SK-N-SH (cell line): ENCODE results near the gene TMEM129. TPM values are rescaled to one million over a fixed set of nuclear protein-coding genes. Genes with fewer than 3 reads are reported as not detected.

ENCODE experiments used
- CTCF ChIA-PET: fragments of 300-600, 350-600 bp; formaldehyde crosslinking; extraction: SDS; loops from one replicate; lab custom pipeline; 2021; lab: Yijun Ruan, JAX
- POLR2A ChIA-PET: fragments of 350-600 bp; sonication (Branson Sonifier 250); formaldehyde crosslinking; extraction: SDS; loops from one replicate; lab custom pipeline; 2020; ENCODE audit warnings: antibody characterized with exemption, inconsistent platforms; lab: Yijun Ruan, JAX
- DNase-seq: peaks from one replicate; pipeline ENCODE4 v3.0.0; 2012
- H2AFZ ChIP-seq: fragments of 200-600 bp; sonication (generic); 2 replicates; pipeline ENCODE4 v1.8.1; 2016; ENCODE audit warnings: antibody characterized with exemption, mild to moderate bottlenecking, low read depth
- H3F3A ChIP-seq: fragments of 200-600 bp; sonication (generic); replicated peaks from 2 replicates; pipeline ENCODE3; 2016; ENCODE audit warnings: antibody characterized with exemption, mild to moderate bottlenecking; ENCODE audit not compliant: insufficient read depth
- H3K27ac ChIP-seq, 2 experiments: fragments of 200-500 bp in 1 of 2; fragments of 200-600 bp in 1 of 2; sonication (Bioruptor generic) in 1 of 2; sonication (generic), shearing (Covaris generic) in 1 of 2; 2 replicates each; pipeline versions ENCODE4 v1.5.1 to v1.6.1; 2014 to 2016; ENCODE audit warnings: low read depth in 2 of 2, inconsistent platforms in 1 of 2, low read length in 1 of 2, mild to moderate bottlenecking in 1 of 2, mixed read lengths in 1 of 2
- H3K27me3 ChIP-seq: fragments of 200-600 bp; sonication (generic), shearing (Covaris generic); 2 replicates; pipeline ENCODE4 v1.6.1; 2016; ENCODE audit warnings: mixed run types; ENCODE audit not compliant: insufficient read depth
- H3K36me3 ChIP-seq, 2 experiments: fragments of 200-500 bp in 1 of 2; fragments of 200-600 bp in 1 of 2; sonication (Bioruptor generic) in 1 of 2; sonication (generic) in 1 of 2; replicated peaks in 1 of 2; 2 replicates each; pipeline versions ENCODE3 to v1.5.1; 2014 to 2016; ENCODE audit warnings: low read length in 1 of 2, mild to moderate bottlenecking in 1 of 2; ENCODE audit not compliant: insufficient read depth in 2 of 2, control insufficient read depth in 1 of 2
- H3K4me1 ChIP-seq, 2 experiments: fragments of 200-500 bp in 1 of 2; fragments of 200-600 bp in 1 of 2; sonication (Bioruptor generic) in 1 of 2; sonication (generic), shearing (Covaris generic) in 1 of 2; 2 replicates each; pipeline versions ENCODE4 v1.5.1 to v1.6.1; 2014 to 2016; ENCODE audit warnings: low read depth in 1 of 2, low read length in 1 of 2, mixed run types in 1 of 2; ENCODE audit not compliant: insufficient read depth in 2 of 2, control insufficient read depth in 1 of 2
- H3K4me2 ChIP-seq: fragments of 200-600 bp; sonication (generic), shearing (Covaris generic); 2 replicates; pipeline ENCODE4 v1.6.1; 2017; ENCODE audit warnings: mixed run types
- H3K4me3 ChIP-seq, 2 experiments: fragments of 200-500 bp in 1 of 2; fragments of 200-600 bp in 1 of 2; sonication (Bioruptor generic) in 1 of 2; sonication (generic), shearing (Covaris generic) in 1 of 2; 2 replicates each; pipeline versions ENCODE4 v1.5.1 to v1.8.1; 2014 to 2016; ENCODE audit warnings: low read depth in 2 of 2, inconsistent platforms in 1 of 2, low read length in 1 of 2, mild to moderate bottlenecking in 1 of 2, mixed read lengths in 1 of 2, moderate library complexity in 1 of 2
- H3K79me2 ChIP-seq: fragments of 200-600 bp; sonication (generic); 2 replicates; pipeline ENCODE4 v1.8.1; 2017; ENCODE audit warnings: mild to moderate bottlenecking; ENCODE audit not compliant: insufficient read depth
- H3K9ac ChIP-seq: fragments of 200-600 bp; sonication (generic); 2 replicates; pipeline ENCODE4 v1.6.1; 2017; ENCODE audit warnings: mixed run types
- H3K9me2 ChIP-seq: fragments of 200-600 bp; sonication (generic); 2 replicates; pipeline ENCODE4 v1.6.1; 2017; ENCODE audit warnings: mixed run types
- H3K9me3 ChIP-seq: fragments of 200-600 bp; sonication (generic); 2 replicates; pipeline ENCODE4 v1.6.1; 2017; ENCODE audit warnings: mixed run types, mild to moderate bottlenecking, moderate library complexity
- H4K20me1 ChIP-seq: fragments of 200-600 bp; sonication (generic); 2 replicates; pipeline ENCODE4 v1.6.1; 2017; ENCODE audit warnings: mild to moderate bottlenecking, mixed run types; ENCODE audit not compliant: insufficient read depth
- CTCF ChIP-seq: fragments of 200-600 bp; sonication (generic); IDR thresholded peaks from 2 replicates; pipeline ENCODE4 v1.6.1; 2017; ENCODE audit warnings: antibody characterized with exemption, mild to moderate bottlenecking, moderate library complexity
- EP300 ChIP-seq, 2 experiments: IDR thresholded peaks; 2 replicates each; pipeline versions ENCODE4 v1.4.0 to v1.6.1; 2012; ENCODE audit warnings: borderline replicate concordance in 1 of 2, low read depth in 1 of 2, low read length in 1 of 2
- EZH2phosphoT487 ChIP-seq: fragments of 200-600 bp; sonication (generic); IDR thresholded peaks from 2 replicates; pipeline ENCODE4 v1.6.1; 2017; ENCODE audit warnings: low read depth, mixed run types, mild to moderate bottlenecking, antibody characterized with exemption, moderate library complexity, borderline replicate concordance
- GATA2 ChIP-seq: sonication (generic); formaldehyde crosslinking; IDR thresholded peaks from 2 replicates; pipeline ENCODE4 v1.5.0; 2020; ENCODE audit warnings: mild to moderate bottlenecking, missing genetic modification reagents
- IRF3 ChIP-seq: fragments of 150-350 bp; IDR thresholded peaks from 2 replicates; pipeline ENCODE4 v1.6.1; 2016; ENCODE audit warnings: mild to moderate bottlenecking, low read depth, low read length
- JUND ChIP-seq: IDR thresholded peaks from 2 replicates; pipeline ENCODE4 v1.4.0; 2012
- MAX ChIP-seq: IDR thresholded peaks from 2 replicates; pipeline ENCODE4 v1.4.0; 2012; ENCODE audit warnings: low read depth
- NFIC ChIP-seq: IDR thresholded peaks from 2 replicates; pipeline ENCODE4 v1.4.0; 2012; ENCODE audit warnings: borderline replicate concordance
- NRF1 ChIP-seq: IDR thresholded peaks from 2 replicates; pipeline ENCODE4 v1.6.1; 2012; ENCODE audit warnings: low read depth, mild to moderate bottlenecking, low read length
- PBX3 ChIP-seq: IDR thresholded peaks from 2 replicates; pipeline ENCODE4; 2012
- POLR2AphosphoS5 ChIP-seq: IDR thresholded peaks from 2 replicates; pipeline ENCODE4 v1.6.1; 2012; ENCODE audit warnings: low read depth, low read length
- RAD21 ChIP-seq: IDR thresholded peaks from 2 replicates; pipeline ENCODE4 v1.6.1; 2012; ENCODE audit warnings: mild to moderate bottlenecking, low read length
- RFX5 ChIP-seq: IDR thresholded peaks from 2 replicates; pipeline ENCODE4 v1.6.1; 2012; ENCODE audit warnings: mild to moderate bottlenecking, improper control_type of control experiment, low read length
- TCF12 ChIP-seq: IDR thresholded peaks from 2 replicates; pipeline ENCODE4 v1.4.0; 2012
- TEAD4 ChIP-seq: IDR thresholded peaks from 2 replicates; pipeline ENCODE4 v1.4.0; 2012; ENCODE audit warnings: mild to moderate bottlenecking, borderline replicate concordance; ENCODE audit not compliant: insufficient read depth
- YY1 ChIP-seq: IDR thresholded peaks from 2 replicates; pipeline ENCODE4 v1.4.0; 2012; ENCODE audit warnings: low read depth, mild to moderate bottlenecking
- WGBS: methylation state at CpG from one replicate; pipeline ENCODE4 v1.1.6; 2017; ENCODE audit warnings: low lambda C conversion rate; 5-methylcytosine and 5-hydroxymethylcytosine counted together
- polyA plus RNA-seq, 3 experiments: library from polyadenylated mRNA; depleted of rRNA; stranded (reverse); fragments of >200 nt; gene quantifications; 2 replicates each; pipeline ENCODE4 v1.2.3, GENCODE V29; 2012

The TMEM129 gene
- polyA plus RNA-seq, 1 of the 3 experiments (the other 2 are of a cell fraction): 36.5 TPM

- Histone ChIP-seq H3K27me3 (no peaks in the 10 kb centered on the region), H3K9me2 (no peaks in the 10 kb centered on the region), H2AFZ (no peak overlapping the region), H3K4me3 (no peak overlapping the region), H3K4me1 (peaks cover 0 to 26% of the 10 kb centered on the region in 2 experiments; a peak in 1 of 4 replicates), H3K36me3 (no peaks in the 10 kb centered on the region), H3K79me2 (no peaks in the 10 kb centered on the region), H3K27ac (no peak overlapping the region), H3K4me2 (no peak overlapping the region), H3K9ac (no peak overlapping the region), H4K20me1 (no peaks in the 10 kb centered on the region), H3K9me3 (no peaks in the 10 kb centered on the region), H3F3A (no peaks in the 10 kb centered on the region)
- no peak for DNase-seq
- TF ChIP-seq TEAD4: no peak
- TF ChIP-seq RFX5: no peak
- TF ChIP-seq JUND: no peak
- no peak for TF ChIP-seq PBX3
- TF ChIP-seq NRF1: no peak
- TF ChIP-seq EP300 (IDR thresholded peaks at IDR 0.05; ENCODE audit: borderline replicate concordance in 1 of 2, low read depth in 1 of 2, low read length in 1 of 2): no peak
- TF ChIP-seq TCF12: no peak
- TF ChIP-seq MAX: no peak
- no peak for TF ChIP-seq IRF3
- no peak for TF ChIP-seq NFIC
- no peak for TF ChIP-seq EZH2phosphoT487
- TF ChIP-seq GATA2 (CRISPR knock-in tag): no peak
- no peak for TF ChIP-seq YY1
- ChIA-PET POLR2A (no interaction called here), CTCF (interaction anchor here (0.8 to 3.3 kb wide), 23 partner anchors 7 to 142 kb away, joined by 3 to 21 read pairs (median 4); no protein-coding TSS in a partner anchor)
- WGBS: 92% methylated on average over 21 of the region's 23 CpGs
Observed at GRCh38 chr4:1768367-1769034, 47.4 kb upstream of the TMEM129 start.

GRCh38 chr4:1767770-1768366, 46.7 kb upstream of the TMEM129 start:
- H3K4me1 ChIP-seq: peaks cover 0 to 19% of the 10 kb centered on the region in 2 experiments; a peak in 1 of 4 replicates
- H3K4me3 ChIP-seq: peak overlapping the region in 1 of 2 experiments; percentile 52; a peak in 2 of 4 replicates
- POLR2A ChIA-PET: no interaction called here

More at GRCh38 chr4:1767770-1768366, 46.7 kb upstream of the TMEM129 start:
- Histone ChIP-seq H3K9me2 (no peaks in the 10 kb centered on the region), H2AFZ (no peak overlapping the region), H3K4me2 (no peak overlapping the region), H3K9ac (no peak overlapping the region), H3F3A (no peaks in the 10 kb centered on the region), H3K79me2 (no peaks in the 10 kb centered on the region), H3K27ac (no peak overlapping the region; a peak in 1 of 4 replicates), H3K27me3 (no peaks in the 10 kb centered on the region), H4K20me1 (no peaks in the 10 kb centered on the region), H3K36me3 (no peaks in the 10 kb centered on the region), H3K9me3 (no peaks in the 10 kb centered on the region)
- CTCF ChIA-PET: interaction anchor here (0.7 to 3.3 kb wide), 22 partner anchors 8 to 143 kb away, joined by 3 to 21 read pairs (median 4); no protein-coding TSS in a partner anchor
- peak; percentile 95 for DNase-seq
- TF ChIP-seq POLR2AphosphoS5: no peak
- peak; percentile 27; the same call in 1 of the 2 replicates for TF ChIP-seq RAD21
- TF ChIP-seq CTCF: peak; percentile 37
- 94% methylated on average over 7 of the region's 32 CpGs for WGBS
